Smooth muscle cell of the brain vasculature (primary cell): Measurements from ENCODE around the gene GPAM.
"Not testable (repeated sequence)": the region's sequence is repeated elsewhere in the genome, so short reads cannot be mapped to it uniquely, and the experiment has no call there.

ENCODE experiments used
- DNase-seq: peaks from one replicate; pipeline ENCODE4 v3.0.0-alpha.2; 2012; ENCODE audit warnings: low read depth, low spot score

The GPAM gene

GRCh38 chr10:112132435-112132834 is 51.1 kb downstream of the GPAM start:
- no peak for DNase-seq

GRCh38 chr10:112131996-112132395 is 51.6 kb downstream of the GPAM start:
- DNase-seq: no peak

GRCh38 chr10:112131346-112131745 is 52.2 kb downstream of the GPAM start:
- DNase-seq: no peak

GRCh38 chr10:112126901-112127300 is 56.7 kb downstream of the GPAM start:
- DNase-seq: no peak

GRCh38 chr10:112126172-112126571 is 57.4 kb downstream of the GPAM start:
- no peak for DNase-seq

- DNase-seq: no peak
Measured at GRCh38 chr10:112124866-112125265, 58.7 kb downstream of the GPAM start.

GRCh38 chr10:112122827-112123226 is 60.7 kb downstream of the GPAM start:
- DNase-seq: no peak

GRCh38 chr10:112120491-112120890 is 63.1 kb downstream of the GPAM start:
- DNase-seq: no peak

GRCh38 chr10:112115781-112116385 is 67.7 kb downstream of the GPAM start:
- DNase-seq: no peak

- not testable (repeated sequence) for DNase-seq
Measured at GRCh38 chr10:112109779-112110178, 73.8 kb downstream of the GPAM start.
